ENCODE measurements around the gene DOCK2. TPM values are rescaled to one million over a fixed set of nuclear protein-coding genes. Genes with fewer than 3 reads are reported as not detected.

The DOCK2 gene
- total and polyA plus RNA-seq, 2 donors from 2014 or later, result 1.0 to 42.0 TPM

DNA sequence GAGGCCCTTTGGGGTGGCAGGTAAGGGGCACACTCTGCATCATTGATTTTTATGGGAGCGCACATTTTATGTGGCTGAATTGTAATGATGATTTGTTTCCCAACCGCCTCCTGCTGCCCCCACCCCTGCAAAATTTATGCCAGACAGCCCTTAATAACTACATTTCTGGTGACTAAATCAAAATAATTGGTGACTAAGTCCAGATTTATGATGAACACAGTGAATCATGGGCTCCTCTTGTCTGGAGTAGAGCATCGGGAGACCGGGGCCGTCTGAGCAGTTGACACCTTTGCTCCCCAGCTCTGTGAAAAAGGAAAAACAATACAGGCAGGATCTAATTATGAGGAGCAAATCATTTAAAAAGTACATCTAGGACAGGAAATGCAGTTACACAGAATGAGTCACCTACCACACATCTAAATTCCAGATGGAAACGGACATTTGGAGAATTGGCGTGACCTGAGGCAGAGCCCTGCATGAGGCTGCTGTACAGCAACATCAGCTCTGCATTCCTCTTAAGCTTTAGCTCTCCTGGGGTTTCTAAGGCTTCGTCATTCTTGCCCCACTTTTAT is 58.9 kb downstream of the DOCK2 start:
- H3K9me3 ChIP-seq (ENCODE audit: control insufficient read depth in 2 of 3, insufficient read depth in 1 of 3, low read length in 3 of 3), result no peaks in the 10 kb centered on the region
- TF ChIP-seq, protein P1, sequence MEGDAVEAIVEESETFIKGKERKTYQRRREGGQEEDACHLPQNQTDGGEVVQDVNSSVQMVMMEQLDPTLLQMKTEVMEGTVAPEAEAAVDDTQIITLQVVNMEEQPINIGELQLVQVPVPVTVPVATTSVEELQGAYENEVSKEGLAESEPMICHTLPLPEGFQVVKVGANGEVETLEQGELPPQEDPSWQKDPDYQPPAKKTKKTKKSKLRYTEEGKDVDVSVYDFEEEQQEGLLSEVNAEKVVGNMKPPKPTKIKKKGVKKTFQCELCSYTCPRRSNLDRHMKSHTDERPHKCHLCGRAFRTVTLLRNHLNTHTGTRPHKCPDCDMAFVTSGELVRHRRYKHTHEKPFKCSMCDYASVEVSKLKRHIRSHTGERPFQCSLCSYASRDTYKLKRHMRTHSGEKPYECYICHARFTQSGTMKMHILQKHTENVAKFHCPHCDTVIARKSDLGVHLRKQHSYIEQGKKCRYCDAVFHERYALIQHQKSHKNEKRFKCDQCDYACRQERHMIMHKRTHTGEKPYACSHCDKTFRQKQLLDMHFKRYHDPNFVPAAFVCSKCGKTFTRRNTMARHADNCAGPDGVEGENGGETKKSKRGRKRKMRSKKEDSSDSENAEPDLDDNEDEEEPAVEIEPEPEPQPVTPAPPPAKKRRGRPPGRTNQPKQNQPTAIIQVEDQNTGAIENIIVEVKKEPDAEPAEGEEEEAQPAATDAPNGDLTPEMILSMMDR (IDR thresholded peaks at IDR 0.05; ENCODE audit: borderline replicate concordance, extremely low read depth, insufficient read depth), result no peak
- H3K27me3 ChIP-seq (ENCODE audit: control insufficient read depth, insufficient read depth, low read length), result no peaks in the 10 kb centered on the region
- DNase-seq (peak in 1 of 5 donors; percentile 15), FAIRE-seq (no peak)
- no peaks in the 10 kb centered on the region for H3K4me1 ChIP-seq (ENCODE audit: control insufficient read depth in 2 of 3, insufficient read depth in 2 of 3, low read depth in 1 of 3, low read length in 3 of 3)
- H3K4me3 ChIP-seq (ENCODE audit: low read length in 3 of 3), result no peak overlapping the region
- H3K9ac ChIP-seq (ENCODE audit: low read length in 3 of 3), result no peak overlapping the region
- no peak overlapping the region for H3K27ac ChIP-seq (ENCODE audit: low read depth in 2 of 2, low read length in 2 of 2)
- no peaks in the 10 kb centered on the region for H3K36me3 ChIP-seq (ENCODE audit: control insufficient read depth in 2 of 3, insufficient read depth in 3 of 3, low read length in 3 of 3)
- intact Hi-C loops (cut with DNase I), result no loop called here

DNA sequence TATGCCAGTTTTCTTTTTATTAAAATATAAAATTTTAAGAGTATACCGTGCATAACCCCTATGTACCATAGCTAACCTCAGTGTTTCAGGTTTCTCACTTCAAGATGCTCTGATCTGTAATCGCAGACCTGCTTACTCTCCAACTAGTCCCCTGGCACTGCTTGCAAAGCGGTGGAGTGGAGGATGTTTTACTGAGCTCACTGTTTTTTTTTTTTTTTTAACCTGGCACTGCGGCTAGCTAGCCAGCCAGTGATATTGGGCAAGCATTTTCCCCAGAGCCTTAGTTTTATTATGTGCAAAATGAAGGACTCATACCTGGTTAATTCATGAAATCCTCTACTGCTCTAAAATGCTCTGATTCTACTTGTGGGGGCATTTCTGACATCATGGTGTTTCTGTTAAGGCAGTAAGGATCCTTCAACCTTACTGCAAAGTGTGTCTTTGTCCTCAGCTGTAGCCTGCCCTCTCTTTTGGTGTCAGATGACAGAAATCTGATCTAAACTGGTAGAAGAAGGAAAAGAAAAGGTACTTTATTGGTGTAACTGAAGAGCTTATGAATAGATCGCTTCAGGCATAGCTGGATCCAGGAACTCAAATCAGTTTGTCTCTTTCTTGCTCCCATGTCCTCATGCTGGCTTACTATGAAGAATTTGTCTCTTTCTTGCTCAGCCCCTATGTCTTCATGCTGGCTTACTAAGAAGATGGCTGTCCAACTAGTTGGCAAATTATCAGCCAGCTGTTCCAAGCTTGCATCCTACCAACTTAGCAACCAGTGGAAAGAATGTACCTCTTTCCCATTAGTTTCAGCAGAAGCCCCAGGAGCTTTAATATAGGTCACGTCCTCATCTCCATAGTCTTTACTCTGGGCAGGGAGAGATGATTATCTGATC is 59.8 kb downstream of the DOCK2 start:
- H3K9ac ChIP-seq (ENCODE audit: low read length in 3 of 3), result no peak overlapping the region
- H3K27ac ChIP-seq (ENCODE audit: low read depth in 2 of 2, low read length in 2 of 2), result no peak overlapping the region
- H3K9me3 ChIP-seq (ENCODE audit: control insufficient read depth in 2 of 3, insufficient read depth in 1 of 3, low read length in 3 of 3), result no peaks in the 10 kb centered on the region
- TF ChIP-seq, protein P1 (IDR thresholded peaks at IDR 0.05; ENCODE audit: borderline replicate concordance, extremely low read depth, insufficient read depth), result no peak
- no peak for DNase-seq
- H3K4me3 ChIP-seq (ENCODE audit: low read length in 3 of 3), result no peak overlapping the region
- intact Hi-C loops (cut with DNase I), result no loop called here
- no peaks in the 10 kb centered on the region for H3K27me3 ChIP-seq (ENCODE audit: control insufficient read depth, insufficient read depth, low read length)
- H3K4me1 ChIP-seq (ENCODE audit: control insufficient read depth in 2 of 3, insufficient read depth in 2 of 3, low read depth in 1 of 3, low read length in 3 of 3), result no peaks in the 10 kb centered on the region
- H3K36me3 ChIP-seq (ENCODE audit: control insufficient read depth in 2 of 3, insufficient read depth in 3 of 3, low read length in 3 of 3), result no peaks in the 10 kb centered on the region
- no peak for FAIRE-seq

GRCh38 chr5:169697511-169697890 is 60.4 kb downstream of the DOCK2 start:
- intact Hi-C loops (cut with DNase I), result no loop called here
- Histone ChIP-seq H3K4me3 (ENCODE audit: low read length in 3 of 3) (no peak overlapping the region), H3K9me3 (ENCODE audit: control insufficient read depth in 2 of 3, insufficient read depth in 1 of 3, low read length in 3 of 3) (no peaks in the 10 kb centered on the region), H3K27ac (ENCODE audit: low read depth in 2 of 2, low read length in 2 of 2) (no peak overlapping the region), H3K36me3 (ENCODE audit: control insufficient read depth in 2 of 3, insufficient read depth in 3 of 3, low read length in 3 of 3) (no peaks in the 10 kb centered on the region), H3K9ac (ENCODE audit: low read length in 3 of 3) (no peak overlapping the region), H3K27me3 (ENCODE audit: control insufficient read depth, insufficient read depth, low read length) (no peaks in the 10 kb centered on the region), H3K4me1 (ENCODE audit: control insufficient read depth in 2 of 3, insufficient read depth in 2 of 3, low read depth in 1 of 3, low read length in 3 of 3) (peaks cover 0 to 3% (median 0%) of the 10 kb centered on the region in 3 donors)
- peak in 2 of 5 donors; percentile 33 to 49 for DNase-seq
- FAIRE-seq, result no peak
- TF ChIP-seq, protein P1 (IDR thresholded peaks at IDR 0.05; ENCODE audit: borderline replicate concordance, extremely low read depth, insufficient read depth), result no peak

All from kidney (tissue), 14 donors.